Measurements from ENCODE around the gene DCHS1. TPM values are rescaled to one million over a fixed set of nuclear protein-coding genes. Genes with fewer than 3 reads are reported as not detected.

DCHS1 gene
- total and polyA plus RNA-seq, 4 donors: 0.68 to 8.9 (median 5.8) TPM

DNA sequence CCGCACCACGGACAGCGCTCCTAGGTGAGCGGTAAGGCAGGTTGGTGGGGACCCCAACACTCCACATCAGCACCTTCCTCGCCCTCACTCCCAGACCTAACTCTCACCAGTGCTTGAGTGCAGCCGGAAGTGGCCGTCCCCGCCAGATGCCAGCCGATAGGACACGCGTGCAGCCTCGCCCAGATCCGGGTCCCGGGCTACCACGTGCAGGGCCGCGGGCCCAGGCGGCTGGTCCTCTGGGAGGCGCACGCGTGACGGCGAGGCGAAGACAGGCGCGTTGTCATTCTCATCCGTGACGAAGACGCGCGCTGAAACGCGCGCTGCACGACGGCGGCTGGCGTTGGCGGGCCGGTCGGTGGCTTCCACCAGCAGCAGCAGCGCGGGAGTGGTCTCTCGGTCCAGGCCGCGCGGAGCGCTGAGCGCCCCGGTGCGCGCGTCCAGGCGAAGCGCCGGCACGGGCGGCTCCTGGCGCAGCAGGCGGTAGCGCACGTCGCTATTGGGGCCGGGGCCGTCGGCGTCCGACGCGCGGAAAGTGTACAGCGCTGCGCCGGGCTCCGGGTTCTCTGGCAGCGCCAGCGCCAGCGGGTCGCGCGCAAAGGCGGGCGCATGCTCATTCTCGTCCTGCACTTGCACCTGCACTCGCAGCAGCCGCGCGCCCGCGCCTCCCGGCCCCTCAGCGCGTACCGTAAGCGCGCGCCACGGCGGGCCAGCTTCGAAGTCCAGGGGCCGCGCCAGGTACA is 25.5 kb downstream of the DCHS1 start:
- no peaks in the 10 kb centered on the region for H3K36me3 ChIP-seq (ENCODE audit: control insufficient read depth in 4 of 4, insufficient read depth in 3 of 4, low read depth in 1 of 4, low read length in 3 of 4)
- peak overlapping the region in 1 of 3 donors; percentile 18 for H3K4me3 ChIP-seq (ENCODE audit: low read depth in 1 of 3, low read length in 3 of 3)
- no peak for DNase-seq (ENCODE audit: low spot score)
- no peaks in the 10 kb centered on the region for H3K9me3 ChIP-seq (ENCODE audit: control insufficient read depth in 4 of 4, low read length in 3 of 4)
- 42% methylated on average over 102 of the region's 102 CpGs for WGBS
- TF ChIP-seq RAD21 (IDR thresholded peaks at IDR 0.05) (no peak), HNF4A (conservative IDR thresholded peaks at IDR 0.05) (no peak), FOXA2 (IDR thresholded peaks at IDR 0.05) (no peak), RXRA (IDR thresholded peaks at IDR 0.05) (no peak), JUND (IDR thresholded peaks at IDR 0.05) (no peak), HNF4G (IDR thresholded peaks at IDR 0.05) (no peak), FOXA1 (IDR thresholded peaks at IDR 0.05) (no peak)
- TF ChIP-seq, protein P1, sequence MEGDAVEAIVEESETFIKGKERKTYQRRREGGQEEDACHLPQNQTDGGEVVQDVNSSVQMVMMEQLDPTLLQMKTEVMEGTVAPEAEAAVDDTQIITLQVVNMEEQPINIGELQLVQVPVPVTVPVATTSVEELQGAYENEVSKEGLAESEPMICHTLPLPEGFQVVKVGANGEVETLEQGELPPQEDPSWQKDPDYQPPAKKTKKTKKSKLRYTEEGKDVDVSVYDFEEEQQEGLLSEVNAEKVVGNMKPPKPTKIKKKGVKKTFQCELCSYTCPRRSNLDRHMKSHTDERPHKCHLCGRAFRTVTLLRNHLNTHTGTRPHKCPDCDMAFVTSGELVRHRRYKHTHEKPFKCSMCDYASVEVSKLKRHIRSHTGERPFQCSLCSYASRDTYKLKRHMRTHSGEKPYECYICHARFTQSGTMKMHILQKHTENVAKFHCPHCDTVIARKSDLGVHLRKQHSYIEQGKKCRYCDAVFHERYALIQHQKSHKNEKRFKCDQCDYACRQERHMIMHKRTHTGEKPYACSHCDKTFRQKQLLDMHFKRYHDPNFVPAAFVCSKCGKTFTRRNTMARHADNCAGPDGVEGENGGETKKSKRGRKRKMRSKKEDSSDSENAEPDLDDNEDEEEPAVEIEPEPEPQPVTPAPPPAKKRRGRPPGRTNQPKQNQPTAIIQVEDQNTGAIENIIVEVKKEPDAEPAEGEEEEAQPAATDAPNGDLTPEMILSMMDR (IDR thresholded peaks at IDR 0.05; ENCODE audit: low read depth, low read length, missing input control): no peak
- TF ChIP-seq, protein P2, sequence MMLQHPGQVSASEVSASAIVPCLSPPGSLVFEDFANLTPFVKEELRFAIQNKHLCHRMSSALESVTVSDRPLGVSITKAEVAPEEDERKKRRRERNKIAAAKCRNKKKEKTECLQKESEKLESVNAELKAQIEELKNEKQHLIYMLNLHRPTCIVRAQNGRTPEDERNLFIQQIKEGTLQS (IDR thresholded peaks at IDR 0.05): no peak
- TF ChIP-seq, protein P3, sequence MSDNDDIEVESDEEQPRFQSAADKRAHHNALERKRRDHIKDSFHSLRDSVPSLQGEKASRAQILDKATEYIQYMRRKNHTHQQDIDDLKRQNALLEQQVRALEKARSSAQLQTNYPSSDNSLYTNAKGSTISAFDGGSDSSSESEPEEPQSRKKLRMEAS (IDR thresholded peaks at IDR 0.05): no peak
- H3K9ac ChIP-seq (ENCODE audit: low read depth in 1 of 2, low read length in 2 of 2): no peak overlapping the region
- H3K27me3 ChIP-seq (ENCODE audit: control insufficient read depth in 4 of 4, insufficient read depth in 4 of 4, low read length in 3 of 4): no peaks in the 10 kb centered on the region
- H3K27ac ChIP-seq (ENCODE audit: low read depth in 1 of 2, low read length in 2 of 2): no peak overlapping the region
- peaks cover 3 to 16% (median 10%) of the 10 kb centered on the region in 4 donors for H3K4me1 ChIP-seq (ENCODE audit: control insufficient read depth in 4 of 4, insufficient read depth in 4 of 4, low read length in 3 of 4)

DNA sequence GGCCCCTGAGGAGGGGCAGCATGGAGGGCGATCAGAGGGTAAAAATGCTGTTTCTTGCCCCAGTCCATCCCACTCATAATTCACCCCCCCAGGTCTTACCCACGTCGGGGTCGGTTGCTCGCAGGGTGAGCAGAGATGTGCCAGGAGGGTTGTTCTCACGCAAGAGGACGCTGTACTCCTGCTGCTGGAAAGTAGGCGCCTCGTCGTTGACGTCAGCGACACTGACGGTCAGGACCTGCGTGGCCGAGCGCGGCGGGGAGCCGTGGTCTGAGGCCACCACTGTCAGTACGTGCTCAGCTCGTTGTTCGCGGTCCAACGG is 26.1 kb downstream of the DCHS1 start:
- no peak for DNase-seq (ENCODE audit: low spot score)
- Histone ChIP-seq H3K9me3 (ENCODE audit: control insufficient read depth in 4 of 4, low read length in 3 of 4) (no peaks in the 10 kb centered on the region), H3K27me3 (ENCODE audit: control insufficient read depth in 4 of 4, insufficient read depth in 4 of 4, low read length in 3 of 4) (no peaks in the 10 kb centered on the region), H3K4me1 (ENCODE audit: control insufficient read depth in 4 of 4, insufficient read depth in 4 of 4, low read length in 3 of 4) (peaks cover 2 to 11% (median 5%) of the 10 kb centered on the region in 4 donors), H3K4me3 (ENCODE audit: low read depth in 1 of 3, low read length in 3 of 3) (no peak overlapping the region), H3K27ac (ENCODE audit: low read depth in 1 of 2, low read length in 2 of 2) (no peak overlapping the region), H3K36me3 (ENCODE audit: control insufficient read depth in 4 of 4, insufficient read depth in 3 of 4, low read depth in 1 of 4, low read length in 3 of 4) (no peaks in the 10 kb centered on the region), H3K9ac (ENCODE audit: low read depth in 1 of 2, low read length in 2 of 2) (no peak overlapping the region)
- TF ChIP-seq, protein P4, sequence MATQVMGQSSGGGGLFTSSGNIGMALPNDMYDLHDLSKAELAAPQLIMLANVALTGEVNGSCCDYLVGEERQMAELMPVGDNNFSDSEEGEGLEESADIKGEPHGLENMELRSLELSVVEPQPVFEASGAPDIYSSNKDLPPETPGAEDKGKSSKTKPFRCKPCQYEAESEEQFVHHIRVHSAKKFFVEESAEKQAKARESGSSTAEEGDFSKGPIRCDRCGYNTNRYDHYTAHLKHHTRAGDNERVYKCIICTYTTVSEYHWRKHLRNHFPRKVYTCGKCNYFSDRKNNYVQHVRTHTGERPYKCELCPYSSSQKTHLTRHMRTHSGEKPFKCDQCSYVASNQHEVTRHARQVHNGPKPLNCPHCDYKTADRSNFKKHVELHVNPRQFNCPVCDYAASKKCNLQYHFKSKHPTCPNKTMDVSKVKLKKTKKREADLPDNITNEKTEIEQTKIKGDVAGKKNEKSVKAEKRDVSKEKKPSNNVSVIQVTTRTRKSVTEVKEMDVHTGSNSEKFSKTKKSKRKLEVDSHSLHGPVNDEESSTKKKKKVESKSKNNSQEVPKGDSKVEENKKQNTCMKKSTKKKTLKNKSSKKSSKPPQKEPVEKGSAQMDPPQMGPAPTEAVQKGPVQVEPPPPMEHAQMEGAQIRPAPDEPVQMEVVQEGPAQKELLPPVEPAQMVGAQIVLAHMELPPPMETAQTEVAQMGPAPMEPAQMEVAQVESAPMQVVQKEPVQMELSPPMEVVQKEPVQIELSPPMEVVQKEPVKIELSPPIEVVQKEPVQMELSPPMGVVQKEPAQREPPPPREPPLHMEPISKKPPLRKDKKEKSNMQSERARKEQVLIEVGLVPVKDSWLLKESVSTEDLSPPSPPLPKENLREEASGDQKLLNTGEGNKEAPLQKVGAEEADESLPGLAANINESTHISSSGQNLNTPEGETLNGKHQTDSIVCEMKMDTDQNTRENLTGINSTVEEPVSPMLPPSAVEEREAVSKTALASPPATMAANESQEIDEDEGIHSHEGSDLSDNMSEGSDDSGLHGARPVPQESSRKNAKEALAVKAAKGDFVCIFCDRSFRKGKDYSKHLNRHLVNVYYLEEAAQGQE (IDR thresholded peaks at IDR 0.05): no peak
- TF ChIP-seq RAD21 (IDR thresholded peaks at IDR 0.05) (no peak), GABPA (IDR thresholded peaks at IDR 0.05 in 1 of 2, conservative IDR thresholded peaks at IDR 0.05 in 1 of 2) (no peak), HNF4A (conservative IDR thresholded peaks at IDR 0.05) (no peak), HNF4G (IDR thresholded peaks at IDR 0.05) (no peak), EGR1 (IDR thresholded peaks at IDR 0.05; ENCODE audit: low read depth in 2 of 2) (no peak)
- TF ChIP-seq, protein P2 (IDR thresholded peaks at IDR 0.05): no peak
- TF ChIP-seq, protein P5, sequence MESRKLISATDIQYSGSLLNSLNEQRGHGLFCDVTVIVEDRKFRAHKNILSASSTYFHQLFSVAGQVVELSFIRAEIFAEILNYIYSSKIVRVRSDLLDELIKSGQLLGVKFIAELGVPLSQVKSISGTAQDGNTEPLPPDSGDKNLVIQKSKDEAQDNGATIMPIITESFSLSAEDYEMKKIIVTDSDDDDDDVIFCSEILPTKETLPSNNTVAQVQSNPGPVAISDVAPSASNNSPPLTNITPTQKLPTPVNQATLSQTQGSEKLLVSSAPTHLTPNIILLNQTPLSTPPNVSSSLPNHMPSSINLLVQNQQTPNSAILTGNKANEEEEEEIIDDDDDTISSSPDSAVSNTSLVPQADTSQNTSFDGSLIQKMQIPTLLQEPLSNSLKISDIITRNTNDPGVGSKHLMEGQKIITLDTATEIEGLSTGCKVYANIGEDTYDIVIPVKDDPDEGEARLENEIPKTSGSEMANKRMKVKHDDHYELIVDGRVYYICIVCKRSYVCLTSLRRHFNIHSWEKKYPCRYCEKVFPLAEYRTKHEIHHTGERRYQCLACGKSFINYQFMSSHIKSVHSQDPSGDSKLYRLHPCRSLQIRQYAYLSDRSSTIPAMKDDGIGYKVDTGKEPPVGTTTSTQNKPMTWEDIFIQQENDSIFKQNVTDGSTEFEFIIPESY (IDR thresholded peaks at IDR 0.05): no peak
- 91% methylated on average over 24 of the region's 24 CpGs for WGBS
